Activated B cell treated with CpG ODN at 0.5 μM for 24 hours (primary cell): Measurements from ENCODE around the gene SPI1. TPM values are rescaled to one million over a fixed set of nuclear protein-coding genes. Genes with fewer than 3 reads are reported as not detected.

Experiments used
- ATAC-seq: fragments of 200-7000 bp; cut with Tn5 transposase; one replicate; pipeline ENCODE4 v1.10.0; 2021; ENCODE audit warnings: low read depth, mild to moderate bottlenecking, moderate library complexity
- CTCF ChIA-PET: fragments of 350-600 bp; sonication (Branson Sonifier 250); formaldehyde crosslinking; loops from one replicate; lab custom pipeline; 2021; ENCODE audit warnings: antibody characterized with exemption; lab: Charles Lee
- POLR2A ChIA-PET: fragments of 350-600 bp; sonication (Branson Sonifier 250); formaldehyde crosslinking; loops from one replicate; lab custom pipeline; 2021; ENCODE audit warnings: antibody characterized with exemption; lab: Charles Lee
- DNase-seq: peaks from one replicate; pipeline ENCODE4 v3.0.0; 2022
- H3K27ac Mint-ChIP-seq: one replicate; pipeline ENCODE4 v1.8.0; 2020; ENCODE audit warnings: mixed read lengths
- H3K27me3 Mint-ChIP-seq: one replicate; pipeline ENCODE4 v1.8.0; 2021; ENCODE audit warnings: mixed read lengths
- H3K36me3 Mint-ChIP-seq: one replicate; pipeline ENCODE4 v1.8.0; 2021; ENCODE audit warnings: low read depth, mixed read lengths
- H3K4me1 Mint-ChIP-seq: one replicate; pipeline ENCODE4 v1.8.0; 2021; ENCODE audit warnings: mixed read lengths
- H3K4me3 Mint-ChIP-seq: one replicate; pipeline ENCODE4 v1.8.0; 2020; ENCODE audit warnings: mild to moderate bottlenecking, mixed read lengths
- H3K9me3 Mint-ChIP-seq: one replicate; pipeline ENCODE4 v1.8.0; 2020; ENCODE audit warnings: mixed read lengths
- CTCF ChIP-seq: fragments of 200-600 bp; IDR thresholded peaks from one replicate; pipeline ENCODE4 v1.8.0; 2022; ENCODE audit warnings: antibody characterized with exemption, mild to moderate bottlenecking
- intact Hi-C: fragments of 100-400 bp; cut with micrococcal nuclease; formaldehyde crosslinking; loops from one replicate; pipeline ENCODE4 v1.15.1; 2024
- total RNA-seq: library from RNA; stranded (reverse); gene quantifications from 2 replicates; pipeline ENCODE4 v1.2.3, GENCODE V29; 2022

SPI1 gene
- total RNA-seq, 1 donor from 2014 or later: 68.8 TPM

GRCh38 chr11:47356129-47356997 lies 22.0 kb downstream of the SPI1 start:
- H3K27ac Mint-ChIP-seq: no peak overlapping the region
- H3K4me1 Mint-ChIP-seq: peaks cover 19% of the 10 kb centered on the region
- H3K27me3 Mint-ChIP-seq: no peaks in the 10 kb centered on the region
- TF ChIP-seq CTCF: no peak
- ATAC-seq (no peak), DNase-seq (no peak)
- no peak overlapping the region for H3K4me3 Mint-ChIP-seq
- intact Hi-C loops: no loop called here
- no peaks in the 10 kb centered on the region for H3K9me3 Mint-ChIP-seq
- H3K36me3 Mint-ChIP-seq: peaks cover 21% of the 10 kb centered on the region
- POLR2A ChIA-PET: no interaction called here
- CTCF ChIA-PET: no interaction called here

GRCh38 chr11:47355283-47356128 lies 22.8 kb downstream of the SPI1 start:
- DNase-seq: no peak
- TF ChIP-seq CTCF: no peak
- Mint-ChIP-seq H3K4me3 (no peak overlapping the region), H3K9me3 (no peaks in the 10 kb centered on the region), H3K4me1 (peaks cover 14% of the 10 kb centered on the region), H3K27ac (no peak overlapping the region), H3K27me3 (no peaks in the 10 kb centered on the region), H3K36me3 (peaks cover 18% of the 10 kb centered on the region)
- no peak for ATAC-seq
- CTCF ChIA-PET: no interaction called here
- POLR2A ChIA-PET: no interaction called here
- intact Hi-C loops: no loop called here

GRCh38 chr11:47354913-47355282 lies 23.4 kb downstream of the SPI1 start:
- H3K36me3 Mint-ChIP-seq: peaks cover 18% of the 10 kb centered on the region
- peaks cover 8% of the 10 kb centered on the region for H3K4me1 Mint-ChIP-seq
- POLR2A ChIA-PET: no interaction called here
- no peak for DNase-seq
- no peak overlapping the region for H3K27ac Mint-ChIP-seq
- no peak for ATAC-seq
- intact Hi-C loops: no loop called here
- no peak for TF ChIP-seq CTCF
- H3K9me3 Mint-ChIP-seq: no peaks in the 10 kb centered on the region
- CTCF ChIA-PET: no interaction called here
- H3K27me3 Mint-ChIP-seq: no peaks in the 10 kb centered on the region
- H3K4me3 Mint-ChIP-seq: no peak overlapping the region

- no peaks in the 10 kb centered on the region for H3K27me3 Mint-ChIP-seq
- intact Hi-C loops: no loop called here
- ChIA-PET CTCF (no interaction called here), POLR2A (no interaction called here)
- TF ChIP-seq CTCF: no peak
- peaks cover 12% of the 10 kb centered on the region for H3K36me3 Mint-ChIP-seq
- H3K9me3 Mint-ChIP-seq: no peaks in the 10 kb centered on the region
- H3K4me1 Mint-ChIP-seq: peaks cover 1% of the 10 kb centered on the region
- ATAC-seq (no peak), DNase-seq (no peak)
- no peak overlapping the region for H3K4me3 Mint-ChIP-seq
- no peak overlapping the region for H3K27ac Mint-ChIP-seq
Observed at GRCh38 chr11:47353978-47354774, 24.2 kb downstream of the SPI1 start.
